ENCODE measurements around the gene FBXW11. TPM values are rescaled to one million over a fixed set of nuclear protein-coding genes. Genes with fewer than 3 reads are reported as not detected.

FBXW11 gene
- total and polyA plus RNA-seq, 12 donors = 6.8 to 89.0 (median 60.3) TPM

GRCh38 chr5:171997011-171997410, 9.4 kb downstream of the FBXW11 start:
- no peak for TF ChIP-seq POLR2A (IDR thresholded peaks at IDR 0.05)
- no peak for TF ChIP-seq CTCF (IDR thresholded peaks at IDR 0.05)

GRCh38 chr5:171992813-171993212, 13.6 kb downstream of the FBXW11 start:
- intact Hi-C loops (cut with DNase I) = no loop called here
- Histone ChIP-seq H3K4me3 (no peak overlapping the region), H3K9me3 (replicated peaks in 1 of 3) (no peaks in the 10 kb centered on the region), H3K27ac (no peak overlapping the region), H3K27me3 (no peaks in the 10 kb centered on the region), H3K36me3 (replicated peaks in 1 of 2) (no peaks in the 10 kb centered on the region), H3K4me1 (replicated peaks in 1 of 2) (peaks cover 6 to 19% of the 10 kb centered on the region in 2 donors)
- TF ChIP-seq CTCF (IDR thresholded peaks at IDR 0.05) (no peak), POLR2A (IDR thresholded peaks at IDR 0.05) (no peak)
- DNase-seq = no peak
- WGBS, 4 donors = 85 to 94% (median 91%) methylated on average over 2 of the region's 2 CpGs

More at GRCh38 chr5:171997011-171997410, 9.4 kb downstream of the FBXW11 start:
- WGBS, 4 donors = 77 to 81% (median 79%) methylated on average over 3 of the region's 3 CpGs
- Histone ChIP-seq H3K4me1 (replicated peaks in 1 of 2) (peaks cover 6 to 38% of the 10 kb centered on the region in 2 donors), H3K9me3 (replicated peaks in 1 of 3) (no peaks in the 10 kb centered on the region), H3K27ac (no peak overlapping the region), H3K36me3 (replicated peaks in 1 of 2) (no peaks in the 10 kb centered on the region), H3K27me3 (no peaks in the 10 kb centered on the region), H3K4me3 (no peak overlapping the region)
- DNase-seq = no peak
- intact Hi-C loops (cut with DNase I) = no loop called here

GRCh38 chr5:171992305-171992704, 14.1 kb downstream of the FBXW11 start:
- WGBS, 4 donors = 91 to 97% (median 96%) methylated on average over 3 of the region's 3 CpGs
- TF ChIP-seq CTCF (IDR thresholded peaks at IDR 0.05) (no peak), POLR2A (IDR thresholded peaks at IDR 0.05) (no peak)
- intact Hi-C loops (cut with DNase I) = no loop called here
- Histone ChIP-seq H3K36me3 (replicated peaks in 1 of 2) (no peaks in the 10 kb centered on the region), H3K9me3 (replicated peaks in 1 of 3) (no peaks in the 10 kb centered on the region), H3K4me1 (replicated peaks in 1 of 2) (peaks cover 6 to 19% of the 10 kb centered on the region in 2 donors), H3K27me3 (no peaks in the 10 kb centered on the region), H3K27ac (no peak overlapping the region), H3K4me3 (no peak overlapping the region)
- DNase-seq = no peak

- Histone ChIP-seq H3K4me1 (replicated peaks in 1 of 2) (peaks cover 0 to 11% of the 10 kb centered on the region in 2 donors), H3K4me3 (no peak overlapping the region), H3K27me3 (no peaks in the 10 kb centered on the region), H3K9me3 (replicated peaks in 1 of 3) (no peaks in the 10 kb centered on the region), H3K36me3 (replicated peaks in 1 of 2) (no peaks in the 10 kb centered on the region), H3K27ac (no peak overlapping the region)
- WGBS, 4 donors = 92 to 97% (median 94%) methylated on average over 7 of the region's 7 CpGs
- TF ChIP-seq CTCF (IDR thresholded peaks at IDR 0.05) (no peak), POLR2A (IDR thresholded peaks at IDR 0.05) (no peak)
- no peak for DNase-seq
- intact Hi-C loops (cut with DNase I) = no loop called here
These were observed 15.8 kb downstream of the FBXW11 start for GRCh38 chr5:171990713-171991015.

All from adrenal gland (tissue), 12 donors.